SHP77 (cell line): ENCODE results near the gene ADIPOQ.
"Not testable (repeated sequence)": the region's sequence is repeated elsewhere in the genome, so short reads cannot be mapped to it uniquely, and the experiment has no call there.

Experiments used
- DNase-seq, 2 experiments: peaks; one replicate each; lab custom pipeline; 2025; lab: John Stamatoyannopoulos, UW

The ADIPOQ gene

GRCh38 chr3:186870421-186871201, 28.1 kb downstream of the ADIPOQ start:
- no peak for DNase-seq

- no peak for DNase-seq
Observed at GRCh38 chr3:186871403-186871924, 29.0 kb downstream of the ADIPOQ start.

- not testable (repeated sequence) for DNase-seq
Observed at GRCh38 chr3:186873796-186874195, 31.3 kb downstream of the ADIPOQ start.

GRCh38 chr3:186874216-186874615, 31.7 kb downstream of the ADIPOQ start:
- DNase-seq, result not testable (repeated sequence)

- not testable (repeated sequence) for DNase-seq
Observed at GRCh38 chr3:186874841-186875240, 32.3 kb downstream of the ADIPOQ start.

GRCh38 chr3:186875708-186876107, 33.2 kb downstream of the ADIPOQ start:
- DNase-seq, result no peak

- no peak for DNase-seq
Observed at GRCh38 chr3:186879781-186880180, 37.3 kb downstream of the ADIPOQ start.

- DNase-seq, result no peak
Observed at GRCh38 chr3:186880406-186880805, 37.9 kb downstream of the ADIPOQ start.

- DNase-seq, result no peak
Observed at GRCh38 chr3:186882150-186882524, 39.6 kb downstream of the ADIPOQ start.

GRCh38 chr3:186882881-186883685, 40.6 kb downstream of the ADIPOQ start:
- DNase-seq, result no peak

GRCh38 chr3:186883686-186884058, 41.2 kb downstream of the ADIPOQ start:
- no peak for DNase-seq

- not testable (repeated sequence) for DNase-seq
Observed at GRCh38 chr3:186884868-186885267, 42.4 kb downstream of the ADIPOQ start.

- no peak for DNase-seq
Observed at GRCh38 chr3:186886202-186886981, 43.9 kb downstream of the ADIPOQ start.

GRCh38 chr3:186887507-186887938, 45.0 kb downstream of the ADIPOQ start:
- not testable (repeated sequence) for DNase-seq

GRCh38 chr3:186888569-186888968, 46.1 kb downstream of the ADIPOQ start:
- DNase-seq, result no peak

GRCh38 chr3:186889698-186890097, 47.2 kb downstream of the ADIPOQ start:
- DNase-seq, result not testable (repeated sequence)

GRCh38 chr3:186890911-186891310, 48.4 kb downstream of the ADIPOQ start:
- no peak for DNase-seq

- not testable (repeated sequence) for DNase-seq
Observed at GRCh38 chr3:186893071-186893470, 50.6 kb downstream of the ADIPOQ start.

GRCh38 chr3:186895406-186895805, 52.9 kb downstream of the ADIPOQ start:
- no peak for DNase-seq

GRCh38 chr3:186896006-186896405, 53.5 kb downstream of the ADIPOQ start:
- no peak for DNase-seq

- DNase-seq, result no peak
Observed at GRCh38 chr3:186896875-186897274, 54.4 kb downstream of the ADIPOQ start.

- no peak for DNase-seq
Observed at GRCh38 chr3:186901135-186901734, 58.7 kb downstream of the ADIPOQ start.
